NCI-H510A (cell line): ENCODE results near the gene UBE2U.
"Not testable (repeated sequence)": the region's sequence is repeated elsewhere in the genome, so short reads cannot be mapped to it uniquely, and the experiment has no call there.

ENCODE experiments used
- DNase-seq: peaks from one replicate; lab custom pipeline; 2025; lab: John Stamatoyannopoulos, UW

UBE2U gene

DNA sequence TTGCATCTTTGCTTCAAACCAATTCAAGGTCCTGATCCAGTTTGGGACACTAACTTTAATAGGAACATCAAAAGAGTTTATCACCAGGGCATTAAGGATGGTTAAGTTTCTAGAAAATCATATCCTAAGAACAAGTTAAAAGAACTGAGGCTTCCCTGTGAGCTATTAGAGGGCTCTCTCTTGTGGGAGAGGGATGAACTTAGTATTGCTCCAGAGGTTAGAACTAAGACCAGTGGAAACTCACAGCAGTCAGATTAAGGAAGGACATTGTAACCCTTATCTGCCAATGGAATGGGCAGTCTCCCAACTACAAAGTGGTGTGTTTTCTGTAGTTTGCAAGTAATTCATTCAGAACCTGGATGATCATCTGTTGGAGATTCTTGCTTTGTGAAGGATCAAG lies 36.8 kb downstream of the UBE2U start:
- no peak for DNase-seq

DNA sequence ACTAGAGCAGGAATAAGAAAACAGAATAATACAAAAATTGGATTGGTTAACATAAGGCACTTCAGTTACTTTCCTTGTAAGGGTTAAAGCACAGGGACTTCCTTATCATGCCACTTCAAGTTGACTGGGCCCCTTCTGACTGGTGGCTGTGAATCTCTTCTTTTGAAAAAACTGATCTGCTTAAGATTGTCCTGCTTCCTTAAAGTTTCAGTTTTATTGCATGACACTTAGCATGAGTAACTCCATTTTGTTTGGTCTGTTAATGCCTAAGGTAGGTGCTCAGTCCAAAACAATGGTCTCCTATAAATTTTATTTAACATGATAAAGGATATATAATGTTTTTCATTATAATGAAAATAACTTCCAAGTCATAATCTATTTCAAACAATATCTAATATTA lies 37.6 kb downstream of the UBE2U start:
- no peak for DNase-seq

DNA sequence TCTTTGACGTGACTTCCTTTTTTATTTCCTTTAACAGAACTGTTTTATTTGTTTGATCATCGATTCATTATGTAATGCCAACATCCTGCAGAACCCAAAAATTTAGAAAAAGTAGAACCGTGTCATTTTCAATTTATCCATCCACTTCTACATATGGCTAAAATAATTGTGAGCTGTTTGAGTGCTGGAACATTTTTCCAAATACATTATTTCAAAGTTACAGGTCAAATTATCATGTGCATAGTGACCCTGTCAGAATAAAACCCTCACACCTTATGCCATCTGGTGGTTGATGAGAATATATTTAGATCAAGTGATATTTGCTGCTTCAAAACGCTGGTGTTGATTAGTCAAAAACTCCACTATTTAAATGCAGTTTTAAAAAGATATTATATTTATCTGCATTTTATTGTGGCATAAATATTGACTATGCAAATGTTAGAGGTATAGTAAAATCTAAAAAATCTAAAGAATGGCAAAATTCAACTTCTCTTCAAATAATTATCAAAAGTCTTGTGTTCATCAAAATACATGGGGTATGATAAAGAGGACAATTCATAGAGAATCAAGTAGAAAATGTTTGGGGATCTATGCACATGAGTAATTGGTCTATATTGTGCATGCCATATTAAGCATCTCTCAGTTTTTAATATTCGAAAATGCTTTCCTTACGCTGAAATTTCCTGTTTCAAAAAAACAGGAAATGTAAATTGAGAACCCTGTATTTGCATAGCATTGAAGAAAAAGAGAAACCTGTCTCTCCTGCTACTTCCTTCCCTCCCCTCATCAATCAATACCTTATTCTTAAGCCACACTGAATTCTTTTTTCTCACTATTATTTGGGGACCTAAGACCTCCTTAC lies 39.7 kb downstream of the UBE2U start:
- DNase-seq, result peak; percentile 6

DNA sequence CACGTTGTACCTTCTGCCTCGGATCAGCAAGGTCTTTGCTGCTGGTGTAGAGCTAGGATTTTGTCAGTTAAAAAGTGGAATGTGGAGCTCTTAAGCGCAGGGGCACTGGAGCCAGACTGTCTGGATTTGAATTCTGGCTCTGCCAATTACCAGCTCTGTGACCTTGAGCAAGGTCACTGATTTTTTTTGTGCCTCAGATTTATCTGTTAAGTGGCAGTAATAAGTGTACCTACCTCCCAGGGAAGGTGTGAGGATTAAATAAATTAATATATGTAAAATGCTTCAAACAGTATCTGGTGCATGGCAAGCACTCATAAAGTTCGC lies 40.3 kb downstream of the UBE2U start:
- no peak for DNase-seq

DNA sequence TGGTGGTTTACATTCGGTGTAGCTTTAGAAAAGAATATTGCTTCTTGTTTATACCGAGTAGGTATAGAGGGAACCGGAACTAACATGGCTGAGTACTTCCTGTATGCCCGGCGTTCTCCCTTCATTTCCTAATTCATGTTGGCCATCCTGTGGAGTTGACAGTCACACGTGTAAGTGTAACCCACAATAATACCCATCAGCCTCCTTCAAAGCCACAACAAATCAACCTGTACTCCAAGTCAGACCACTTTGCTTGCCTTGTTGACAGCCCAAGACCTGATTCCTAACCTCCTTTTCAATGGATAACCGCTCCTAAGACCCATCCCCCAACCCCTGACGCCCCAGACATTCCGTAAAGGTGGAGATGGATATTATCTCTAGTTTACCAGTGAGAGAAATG lies 42.1 kb downstream of the UBE2U start:
- no peak for DNase-seq

DNA sequence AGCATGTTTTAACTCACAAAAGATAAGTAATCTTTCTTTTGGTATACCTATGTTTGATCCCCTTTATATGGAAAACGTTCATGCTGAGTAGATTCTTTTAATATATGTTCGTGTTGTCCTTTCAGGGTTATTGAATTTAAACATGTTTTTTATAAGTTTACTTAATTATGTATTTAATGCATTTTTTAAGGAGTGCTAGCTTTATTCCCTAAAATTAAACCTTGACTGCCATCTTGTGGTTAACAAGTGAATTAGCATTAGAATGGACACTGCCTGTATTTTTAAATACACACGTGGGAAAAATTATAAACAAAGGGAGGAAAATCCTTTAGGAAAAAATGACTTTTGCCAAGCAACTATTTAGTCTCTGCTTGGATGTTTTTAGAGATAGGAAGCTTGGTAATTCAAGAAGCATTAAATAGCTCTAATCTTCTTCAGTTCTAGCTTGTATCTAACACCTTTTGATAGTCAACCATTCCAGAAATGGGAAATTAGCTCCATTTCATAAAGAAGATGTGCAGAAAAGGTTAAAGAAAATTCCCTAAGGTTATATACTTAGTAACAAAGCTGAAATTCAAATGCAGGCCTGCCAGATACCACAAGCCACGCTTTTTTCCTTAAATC lies 43.0 kb downstream of the UBE2U start:
- DNase-seq, result peak; percentile 7

DNA sequence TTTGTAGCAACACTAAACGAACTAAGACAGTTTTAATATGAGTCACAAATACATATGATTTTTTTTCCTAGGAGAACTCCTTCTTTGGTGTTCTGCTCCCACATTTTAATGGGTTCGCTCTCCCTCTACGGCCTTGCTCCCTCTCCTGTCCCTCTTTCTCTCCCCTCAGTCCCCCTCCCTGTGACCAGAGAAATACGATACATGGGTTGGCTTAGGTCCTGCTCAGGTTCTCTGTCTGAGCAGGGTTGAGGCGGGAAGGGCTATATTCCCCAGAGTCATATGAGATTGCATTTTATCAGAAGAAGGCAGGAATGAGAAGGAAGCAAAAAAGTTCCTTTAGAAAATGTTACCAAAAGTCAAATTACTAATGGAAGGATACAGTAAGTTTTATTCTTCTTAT lies 44.6 kb downstream of the UBE2U start:
- DNase-seq, result no peak

DNA sequence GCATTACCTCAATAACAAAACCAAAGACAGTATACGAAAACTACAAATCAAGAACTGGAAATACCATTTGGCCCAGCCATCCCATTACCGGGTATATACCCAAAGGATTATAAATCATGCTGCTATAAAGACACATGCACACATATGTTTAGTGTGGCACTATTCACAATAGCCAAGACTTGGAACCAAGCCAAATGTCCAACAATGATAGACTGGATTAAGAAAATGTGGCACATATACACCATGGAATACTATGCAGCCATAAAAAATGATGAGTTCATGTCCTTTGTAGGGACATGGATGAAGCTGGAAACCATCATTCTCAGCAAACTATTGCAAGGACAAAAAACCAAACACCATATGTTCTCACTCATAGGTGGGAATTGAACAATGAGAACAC lies 47.0 kb downstream of the UBE2U start:
- not testable (repeated sequence) for DNase-seq

DNA sequence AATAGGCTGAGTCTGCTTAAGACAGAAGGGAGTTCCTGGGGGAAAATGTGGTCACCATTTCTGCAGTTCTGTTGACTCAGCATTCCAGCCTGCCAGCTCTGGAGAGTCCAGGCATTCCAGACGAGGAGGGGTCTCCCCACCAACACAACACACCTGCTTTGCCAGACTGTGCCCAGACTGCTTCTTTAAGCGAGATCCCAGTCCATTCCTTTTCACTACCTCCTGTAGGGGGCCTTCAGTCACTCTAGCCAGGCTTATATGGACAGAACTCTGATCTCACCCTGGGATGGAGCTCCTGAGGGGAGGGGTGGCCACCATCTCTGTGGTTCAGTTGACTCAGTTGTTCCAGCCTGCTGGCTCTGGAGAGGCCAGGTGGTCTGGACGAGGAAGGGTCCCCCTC lies 48.5 kb downstream of the UBE2U start:
- DNase-seq, result no peak

DNA sequence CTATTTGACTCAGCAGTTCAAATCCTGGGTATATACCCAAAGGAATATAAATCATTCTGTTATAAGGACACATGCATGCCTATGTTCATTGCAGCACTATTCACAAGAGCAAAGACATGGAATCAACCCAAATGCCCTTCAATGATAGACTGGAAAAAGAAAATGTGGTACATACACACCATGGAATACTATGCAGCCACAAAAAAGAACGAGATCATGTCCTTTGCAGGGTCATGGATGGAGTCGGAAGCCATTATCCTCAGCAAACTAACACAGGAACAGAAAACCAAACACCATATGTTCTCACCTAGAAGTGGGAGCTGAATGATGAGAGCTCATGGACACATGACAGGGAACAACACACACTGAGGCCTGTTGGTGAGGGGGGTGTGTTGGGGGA lies 53.8 kb downstream of the UBE2U start:
- DNase-seq, result not testable (repeated sequence)

DNA sequence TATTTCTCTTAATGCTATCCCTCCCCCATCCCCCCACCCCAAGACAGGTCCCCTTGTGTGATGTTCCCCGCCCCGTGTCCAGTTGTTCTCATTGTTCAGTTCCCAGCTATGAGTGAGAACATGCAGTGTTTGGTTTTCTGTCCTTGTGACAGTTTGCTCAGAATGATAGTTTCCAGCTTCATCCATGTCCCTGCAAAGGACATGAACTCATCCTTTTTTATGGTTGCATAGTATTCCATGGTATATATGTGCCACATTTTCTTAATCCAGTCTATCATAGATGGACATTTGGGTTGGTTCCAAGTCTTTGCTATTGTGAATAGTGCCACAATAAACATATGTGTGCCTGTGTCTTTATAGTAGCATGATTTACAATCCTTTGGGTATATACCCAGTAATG lies 55.0 kb downstream of the UBE2U start:
- DNase-seq, result not testable (repeated sequence)

DNA sequence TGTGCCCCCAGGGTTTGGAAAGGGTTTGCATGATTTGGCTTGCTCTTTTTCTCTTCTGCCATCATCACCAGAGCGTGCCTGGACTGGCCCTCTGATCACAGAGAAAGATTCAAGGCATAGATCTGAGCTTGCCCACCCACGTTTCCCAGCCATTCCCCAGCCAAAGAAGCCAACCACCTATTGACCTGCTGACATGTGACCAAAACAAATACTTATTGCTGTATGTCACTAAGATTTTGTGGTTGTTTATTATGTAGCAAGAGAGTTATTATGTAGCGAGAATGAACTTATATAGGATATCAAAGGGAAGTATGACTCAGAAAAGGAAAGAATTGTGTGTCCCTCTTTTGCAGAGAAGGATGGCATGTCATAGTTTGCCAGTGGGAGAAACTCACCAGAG lies 59.9 kb downstream of the UBE2U start:
- no peak for DNase-seq

DNA sequence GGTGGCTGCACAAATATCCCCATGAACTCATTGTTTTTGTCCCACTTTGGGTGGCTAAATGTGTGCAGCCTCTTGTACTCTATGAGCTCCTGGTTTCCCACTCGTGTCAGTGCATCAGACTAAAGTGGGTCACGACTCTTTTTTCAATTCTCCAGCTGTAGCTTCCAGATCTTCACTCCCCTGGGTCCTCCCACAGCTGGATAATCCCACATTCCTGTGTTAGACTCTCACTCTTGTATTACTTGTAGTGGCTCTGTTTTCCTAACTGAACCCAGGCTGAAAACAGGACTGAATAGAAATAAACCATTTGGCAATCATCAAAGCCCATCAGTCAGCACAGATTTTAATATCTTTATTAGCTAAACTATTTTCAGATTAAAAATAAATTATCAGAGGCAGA lies 60.4 kb downstream of the UBE2U start:
- DNase-seq, result no peak

DNA sequence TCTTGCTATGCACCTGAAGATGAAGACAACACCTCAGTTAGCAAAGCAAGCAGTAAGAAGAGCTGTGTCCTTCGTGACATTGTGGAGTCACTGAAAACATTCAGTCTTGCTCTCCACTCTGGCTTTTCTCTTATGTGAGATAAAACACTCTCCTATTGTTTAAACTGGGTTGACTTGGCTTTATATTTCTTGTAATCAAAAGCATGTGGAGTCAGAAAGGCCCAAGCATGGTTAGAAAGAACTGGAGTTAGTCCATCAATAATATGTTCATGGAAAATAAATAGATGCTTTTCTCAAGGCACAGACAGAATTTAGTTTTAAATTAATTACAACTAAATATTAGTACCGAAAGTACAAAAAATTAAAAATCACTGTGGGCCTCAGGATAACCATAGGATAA lies 61.7 kb downstream of the UBE2U start:
- DNase-seq, result no peak

DNA sequence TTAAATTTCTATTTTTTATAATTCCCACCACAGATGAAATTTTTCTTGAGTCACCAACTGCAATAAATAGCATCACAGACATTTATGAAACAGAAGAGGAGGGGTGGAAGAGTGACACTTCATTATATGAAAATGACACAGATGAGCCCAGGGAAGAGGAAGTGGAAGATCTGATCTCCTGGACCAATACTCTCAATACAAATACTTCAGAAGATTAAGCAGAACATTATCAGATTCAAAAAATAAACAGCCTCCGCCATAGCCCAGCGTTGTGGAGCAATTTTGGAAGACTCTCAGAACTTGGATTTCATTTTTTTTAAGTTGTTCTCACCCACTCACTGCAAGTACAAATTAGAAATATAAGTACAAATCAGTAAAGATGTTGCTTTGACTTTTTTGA lies 63.6 kb downstream of the UBE2U start:
- no peak for DNase-seq

DNA sequence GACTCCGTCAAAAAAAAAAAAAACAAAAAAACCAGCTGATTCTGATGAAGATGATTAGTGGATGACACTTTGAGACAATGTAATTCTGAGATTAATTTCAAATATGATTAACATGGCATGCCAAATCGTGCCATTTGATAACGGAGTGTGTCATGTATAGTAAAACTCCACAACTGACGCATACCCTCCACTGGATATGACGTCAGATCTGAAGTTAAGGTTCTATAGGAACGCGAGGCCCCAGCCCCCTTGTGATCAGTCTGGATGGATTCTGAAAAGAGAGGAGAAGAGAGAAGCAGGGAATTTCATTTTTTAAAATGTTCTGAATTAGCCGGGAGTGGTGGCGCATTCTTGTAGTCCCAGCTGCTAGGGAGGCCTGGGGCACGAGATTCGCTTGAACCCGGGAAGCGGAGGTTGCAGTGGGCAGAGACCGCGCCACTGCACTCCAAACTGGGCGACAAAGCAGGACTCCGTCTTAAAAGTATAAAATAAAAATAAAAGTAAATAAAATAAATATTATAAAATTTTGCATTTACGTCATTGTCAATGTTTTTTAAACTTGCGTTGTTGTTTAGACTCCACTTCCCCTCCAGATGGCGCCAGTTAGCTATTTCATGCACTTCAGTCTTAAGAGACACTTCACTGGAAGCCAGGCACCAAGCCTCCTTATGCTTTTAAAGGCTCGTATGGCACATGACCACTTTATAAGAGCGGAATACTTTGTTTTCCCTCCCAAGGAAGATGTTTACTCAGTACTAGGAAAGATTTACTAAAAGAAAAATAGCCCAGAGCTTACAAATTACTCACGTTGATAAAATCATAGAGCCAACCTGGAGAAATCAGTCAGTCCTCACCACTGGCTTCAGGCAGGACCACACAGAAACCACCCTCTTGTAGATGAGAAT lies 65.5 kb downstream of the UBE2U start:
- DNase-seq, result peak; percentile 36

DNA sequence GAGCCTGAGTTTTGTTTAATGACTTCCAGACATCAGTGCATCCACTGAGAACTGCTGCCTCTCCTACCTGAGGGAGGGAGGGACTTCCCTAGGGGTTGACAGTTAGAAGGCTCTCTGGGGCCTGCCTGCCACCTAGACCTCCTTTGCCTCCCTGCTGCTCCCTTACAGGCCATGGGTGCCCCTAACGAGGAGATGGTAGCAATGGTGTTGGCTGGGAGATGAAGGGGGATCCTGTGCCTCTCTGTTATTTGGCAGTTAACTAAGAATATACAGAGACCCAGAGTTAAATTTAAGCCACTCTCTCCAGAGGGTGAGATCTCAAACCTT lies 66.1 kb downstream of the UBE2U start:
- no peak for DNase-seq

DNA sequence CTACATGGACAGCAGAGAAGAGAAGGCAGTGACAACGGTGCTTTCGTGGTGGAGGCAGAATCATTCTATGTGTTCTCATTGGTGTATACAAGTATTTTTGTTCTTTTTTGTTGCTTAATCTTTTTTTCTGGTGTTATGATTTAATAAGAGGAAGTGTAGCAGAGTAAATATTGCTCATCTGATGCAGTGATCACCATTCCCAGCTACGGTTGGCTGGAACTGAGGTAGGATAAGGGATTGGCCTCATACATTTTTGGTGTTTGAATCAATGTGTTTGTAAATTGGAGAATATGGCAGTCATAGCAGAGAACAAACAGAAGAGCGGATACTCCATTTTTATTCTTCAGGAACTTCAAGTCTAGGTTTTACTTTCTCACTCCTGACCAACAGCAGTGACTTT lies 76.6 kb downstream of the UBE2U start:
- DNase-seq, result no peak

DNA sequence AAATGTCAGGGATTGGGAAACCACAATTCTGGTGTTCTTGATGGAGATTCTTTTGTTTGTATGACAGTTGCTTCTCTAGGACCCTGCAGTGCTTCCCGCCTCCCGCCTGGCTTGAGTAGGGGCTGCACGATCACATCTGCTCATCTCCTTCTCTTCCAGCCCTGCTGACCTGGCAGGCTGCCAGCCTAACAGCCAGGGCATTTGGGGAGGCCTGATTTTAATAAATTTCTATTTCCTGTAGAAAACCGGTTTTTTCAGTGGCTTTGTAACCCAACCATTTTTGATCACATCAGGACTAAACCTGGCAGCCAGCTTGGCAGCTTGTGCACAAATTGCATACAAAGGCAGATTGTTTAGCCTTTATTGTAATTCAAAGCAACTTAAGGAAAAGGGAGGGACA lies 78.9 kb downstream of the UBE2U start:
- DNase-seq, result peak; percentile 32

DNA sequence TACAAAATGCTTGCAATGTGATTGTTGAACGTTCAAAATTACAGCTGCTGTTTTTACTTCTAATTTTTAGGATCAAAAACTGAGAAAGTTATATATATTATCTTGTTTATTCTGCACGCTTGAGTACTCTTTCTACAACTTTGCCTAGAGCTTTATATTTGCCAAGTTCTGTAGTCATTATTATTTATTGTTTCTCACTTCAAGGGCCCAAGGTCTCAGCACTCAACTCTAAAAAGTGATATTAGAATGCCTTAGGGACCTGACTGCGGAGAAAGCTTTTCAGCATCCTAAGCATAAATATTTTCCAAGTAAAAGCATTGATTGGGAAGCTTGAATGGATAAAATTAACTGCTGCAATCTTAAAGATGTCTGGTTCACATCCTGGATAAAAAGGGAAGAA lies 83.6 kb downstream of the UBE2U start:
- no peak for DNase-seq

DNA sequence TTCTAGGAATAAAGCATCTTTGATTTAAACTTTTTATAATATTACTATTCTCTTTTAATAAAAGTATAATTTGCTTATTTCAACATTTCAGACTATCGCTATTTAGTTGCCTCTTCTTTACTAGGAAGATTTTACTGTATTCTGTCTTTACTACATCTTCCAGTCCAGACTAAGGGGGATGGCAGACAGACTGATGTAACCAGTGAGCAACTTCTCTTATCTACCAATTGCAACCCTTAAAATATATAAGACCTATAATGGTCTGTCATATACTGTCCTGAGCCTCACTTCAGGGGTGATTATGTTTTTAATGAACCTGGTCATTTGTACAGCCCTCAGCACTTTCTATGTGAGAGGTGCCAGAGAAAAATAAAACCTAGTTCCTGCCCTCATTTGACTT lies 87.0 kb downstream of the UBE2U start:
- DNase-seq, result no peak

DNA sequence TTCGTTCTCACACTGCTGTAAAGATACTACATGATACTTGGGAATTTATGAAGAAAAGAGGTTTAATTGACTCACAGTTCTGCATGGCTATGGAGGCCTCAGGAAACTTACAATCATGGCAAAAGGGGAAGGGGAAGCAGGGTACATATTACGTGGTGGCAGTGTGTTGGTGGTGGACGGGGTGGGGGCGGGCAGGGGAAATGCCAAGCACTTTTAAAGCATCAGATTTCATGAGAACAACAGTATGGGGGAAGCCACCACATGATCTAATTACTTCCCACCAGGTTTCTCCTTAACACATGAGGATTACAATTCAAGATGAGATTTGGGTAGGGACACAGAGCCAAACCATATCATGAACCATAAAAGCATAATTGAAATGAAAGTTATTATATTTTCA lies 88.5 kb downstream of the UBE2U start:
- DNase-seq, result no peak

DNA sequence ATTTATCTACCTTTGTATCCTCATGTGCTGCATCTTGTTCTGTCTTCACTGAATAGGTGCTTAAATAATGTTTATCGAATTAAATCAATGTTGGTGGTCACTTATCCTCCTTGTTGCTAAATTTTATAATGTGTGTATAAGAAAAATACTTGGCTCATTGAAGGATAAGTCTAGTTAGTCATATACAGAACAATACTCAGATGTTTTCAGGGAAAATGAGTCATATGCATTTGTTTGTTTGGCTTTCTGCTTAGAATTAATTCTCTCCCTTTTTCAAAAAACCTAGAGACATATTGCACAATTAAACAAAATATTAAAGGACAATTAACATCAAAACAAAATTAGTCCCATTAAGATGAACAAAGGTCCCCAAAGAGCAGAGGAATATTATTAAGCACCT lies 89.0 kb downstream of the UBE2U start:
- no peak for DNase-seq
